ENCODE data around the gene ZXDB. TPM values are rescaled to one million over a fixed set of nuclear protein-coding genes. Genes with fewer than 3 reads are reported as not detected.

ZXDB gene
- total RNA-seq, 3 donors from 2014 or later (not counting 1 experiment from before 2014, with no cell fraction given), result 16.2 to 18.0 (median 17.7) TPM

DNA sequence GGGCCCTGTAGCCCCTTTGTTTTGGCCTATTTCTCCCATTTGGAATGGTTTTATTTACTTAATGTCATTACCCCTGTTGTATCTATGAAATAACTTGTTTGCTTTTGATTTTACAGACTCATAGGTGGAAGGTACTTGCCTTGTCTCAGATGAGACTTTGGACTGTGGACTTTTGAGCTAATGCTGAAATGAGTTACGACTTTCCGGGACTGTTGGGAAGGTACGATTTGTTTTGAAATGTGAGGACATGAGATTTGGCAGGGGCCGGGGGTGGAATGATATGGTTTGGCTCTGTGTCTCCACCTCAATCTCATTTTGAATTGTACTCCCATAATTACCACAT is 48.8 kb downstream of the ZXDB start:
- intact Hi-C loops (cut with micrococcal nuclease), result no loop called here
- Mint-ChIP-seq H3K27me3 (ENCODE audit: low read depth in 2 of 2) (peaks cover 0 to 8% of the 10 kb centered on the region in 2 donors), H3K27ac (no peak overlapping the region), H3K4me3 (no peak overlapping the region), H3K36me3 (no peaks in the 10 kb centered on the region), H3K9me3 (peaks cover 0 to 10% of the 10 kb centered on the region in 2 donors), H3K4me1 (no peaks in the 10 kb centered on the region)
- Histone ChIP-seq H3K27me3 (ENCODE audit: control insufficient read depth, insufficient read depth, low read length) (no peaks in the 10 kb centered on the region), H3K36me3 (ENCODE audit: control insufficient read depth, insufficient read depth, low read length) (no peaks in the 10 kb centered on the region), H3K4me3 (ENCODE audit: low read length) (no peak overlapping the region), H3K27ac (ENCODE audit: low read length) (no peak overlapping the region), H3K4me1 (ENCODE audit: control insufficient read depth, insufficient read depth, low read length) (no peaks in the 10 kb centered on the region), H3K9me3 (ENCODE audit: control insufficient read depth, insufficient read depth, low read length) (no peaks in the 10 kb centered on the region)
- WGBS (ENCODE audit: insufficient coverage), result 80% methylated on average over 1 of the region's 4 CpGs
- TF ChIP-seq, protein P1, sequence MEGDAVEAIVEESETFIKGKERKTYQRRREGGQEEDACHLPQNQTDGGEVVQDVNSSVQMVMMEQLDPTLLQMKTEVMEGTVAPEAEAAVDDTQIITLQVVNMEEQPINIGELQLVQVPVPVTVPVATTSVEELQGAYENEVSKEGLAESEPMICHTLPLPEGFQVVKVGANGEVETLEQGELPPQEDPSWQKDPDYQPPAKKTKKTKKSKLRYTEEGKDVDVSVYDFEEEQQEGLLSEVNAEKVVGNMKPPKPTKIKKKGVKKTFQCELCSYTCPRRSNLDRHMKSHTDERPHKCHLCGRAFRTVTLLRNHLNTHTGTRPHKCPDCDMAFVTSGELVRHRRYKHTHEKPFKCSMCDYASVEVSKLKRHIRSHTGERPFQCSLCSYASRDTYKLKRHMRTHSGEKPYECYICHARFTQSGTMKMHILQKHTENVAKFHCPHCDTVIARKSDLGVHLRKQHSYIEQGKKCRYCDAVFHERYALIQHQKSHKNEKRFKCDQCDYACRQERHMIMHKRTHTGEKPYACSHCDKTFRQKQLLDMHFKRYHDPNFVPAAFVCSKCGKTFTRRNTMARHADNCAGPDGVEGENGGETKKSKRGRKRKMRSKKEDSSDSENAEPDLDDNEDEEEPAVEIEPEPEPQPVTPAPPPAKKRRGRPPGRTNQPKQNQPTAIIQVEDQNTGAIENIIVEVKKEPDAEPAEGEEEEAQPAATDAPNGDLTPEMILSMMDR (IDR thresholded peaks at IDR 0.05), result no peak
- no peak for DNase-seq
- ATAC-seq, result no peak

GRCh38 chrX:57641338-57641737 is 49.5 kb downstream of the ZXDB start:
- DNase-seq (no peak), ATAC-seq (no peak)
- peaks cover 0 to 8% of the 10 kb centered on the region in 2 donors for H3K27me3 Mint-ChIP-seq (ENCODE audit: low read depth in 2 of 2)
- peaks cover 0 to 8% of the 10 kb centered on the region in 2 donors for H3K9me3 Mint-ChIP-seq
- Histone ChIP-seq H3K4me1 (ENCODE audit: control insufficient read depth, insufficient read depth, low read length) (no peaks in the 10 kb centered on the region), H3K36me3 (ENCODE audit: control insufficient read depth, insufficient read depth, low read length) (no peaks in the 10 kb centered on the region), H3K9me3 (ENCODE audit: control insufficient read depth, insufficient read depth, low read length) (no peaks in the 10 kb centered on the region), H3K4me3 (ENCODE audit: low read length) (no peak overlapping the region), H3K27me3 (ENCODE audit: control insufficient read depth, insufficient read depth, low read length) (no peaks in the 10 kb centered on the region), H3K27ac (ENCODE audit: low read length) (no peak overlapping the region)
- intact Hi-C loops (cut with micrococcal nuclease), result no loop called here
- H3K36me3 Mint-ChIP-seq, result no peaks in the 10 kb centered on the region
- no peak overlapping the region for H3K27ac Mint-ChIP-seq
- H3K4me1 Mint-ChIP-seq, result no peaks in the 10 kb centered on the region
- H3K4me3 Mint-ChIP-seq, result no peak overlapping the region
- TF ChIP-seq, protein P1 (IDR thresholded peaks at IDR 0.05), result no peak
- WGBS (ENCODE audit: insufficient coverage), result no CpG with 5 or more reads among the region's 2 CpGs

GRCh38 chrX:57643698-57644097 is 51.9 kb downstream of the ZXDB start:
- TF ChIP-seq, protein P1 (IDR thresholded peaks at IDR 0.05), result no peak
- Histone ChIP-seq H3K4me1 (ENCODE audit: control insufficient read depth, insufficient read depth, low read length) (no peaks in the 10 kb centered on the region), H3K36me3 (ENCODE audit: control insufficient read depth, insufficient read depth, low read length) (no peaks in the 10 kb centered on the region), H3K27ac (ENCODE audit: low read length) (no peak overlapping the region), H3K9me3 (ENCODE audit: control insufficient read depth, insufficient read depth, low read length) (no peaks in the 10 kb centered on the region), H3K4me3 (ENCODE audit: low read length) (no peak overlapping the region), H3K27me3 (ENCODE audit: control insufficient read depth, insufficient read depth, low read length) (no peaks in the 10 kb centered on the region)
- Mint-ChIP-seq H3K36me3 (no peaks in the 10 kb centered on the region), H3K27me3 (ENCODE audit: low read depth in 2 of 2) (peaks cover 0 to 8% of the 10 kb centered on the region in 2 donors), H3K4me3 (no peak overlapping the region), H3K9me3 (peaks cover 0 to 8% of the 10 kb centered on the region in 2 donors), H3K27ac (no peak overlapping the region), H3K4me1 (no peaks in the 10 kb centered on the region)
- no peak for DNase-seq
- no CpG with 5 or more reads among the region's 1 CpG for WGBS (ENCODE audit: insufficient coverage)
- ATAC-seq, result no peak
- intact Hi-C loops (cut with micrococcal nuclease), result no loop called here

GRCh38 chrX:57647020-57647419 is 55.2 kb downstream of the ZXDB start:
- H3K36me3 Mint-ChIP-seq, result no peaks in the 10 kb centered on the region
- no peak overlapping the region for H3K27ac ChIP-seq (ENCODE audit: low read length)
- peaks cover 0 to 2% of the 10 kb centered on the region in 2 donors for H3K9me3 Mint-ChIP-seq
- no peaks in the 10 kb centered on the region for H3K4me1 ChIP-seq (ENCODE audit: control insufficient read depth, insufficient read depth, low read length)
- ATAC-seq (no peak), DNase-seq (no peak)
- H3K4me1 Mint-ChIP-seq, result no peaks in the 10 kb centered on the region
- intact Hi-C loops (cut with micrococcal nuclease), result no loop called here
- TF ChIP-seq, protein P1 (IDR thresholded peaks at IDR 0.05), result no peak
- H3K9me3 ChIP-seq (ENCODE audit: control insufficient read depth, insufficient read depth, low read length), result no peaks in the 10 kb centered on the region
- no peak overlapping the region for H3K27ac Mint-ChIP-seq
- H3K36me3 ChIP-seq (ENCODE audit: control insufficient read depth, insufficient read depth, low read length), result no peaks in the 10 kb centered on the region
- H3K27me3 ChIP-seq (ENCODE audit: control insufficient read depth, insufficient read depth, low read length), result no peaks in the 10 kb centered on the region
- no peak overlapping the region for H3K4me3 ChIP-seq (ENCODE audit: low read length)
- peaks cover 0 to 7% of the 10 kb centered on the region in 2 donors for H3K27me3 Mint-ChIP-seq (ENCODE audit: low read depth in 2 of 2)
- no peak overlapping the region for H3K4me3 Mint-ChIP-seq
